ENCODE measurements around the gene OSBP2.

GRCh38 chr22:30680991-30681770 is 13.5 kb upstream of the OSBP2 start:
- no peak for TF ChIP-seq CTCF (IDR thresholded peaks at IDR 0.05)
- TF ChIP-seq POLR2A (IDR thresholded peaks at IDR 0.05), result no peak

Data from testis (tissue), 2 donors.